GM21526 (cell line): Measurements from ENCODE around the gene MAP2K6.

ENCODE experiments used
- ATAC-seq: cut with Tn5 transposase; IDR thresholded peaks from one replicate; pipeline ENCODE4 v1.9.1; 2021; ENCODE audit warnings: moderate library complexity; ENCODE audit not compliant: unreplicated experiment, low FRiP score

MAP2K6 gene

GRCh38 chr17:69523244-69523861 lies 108.9 kb downstream of the MAP2K6 start:
- peak; percentile 73 for ATAC-seq

DNA sequence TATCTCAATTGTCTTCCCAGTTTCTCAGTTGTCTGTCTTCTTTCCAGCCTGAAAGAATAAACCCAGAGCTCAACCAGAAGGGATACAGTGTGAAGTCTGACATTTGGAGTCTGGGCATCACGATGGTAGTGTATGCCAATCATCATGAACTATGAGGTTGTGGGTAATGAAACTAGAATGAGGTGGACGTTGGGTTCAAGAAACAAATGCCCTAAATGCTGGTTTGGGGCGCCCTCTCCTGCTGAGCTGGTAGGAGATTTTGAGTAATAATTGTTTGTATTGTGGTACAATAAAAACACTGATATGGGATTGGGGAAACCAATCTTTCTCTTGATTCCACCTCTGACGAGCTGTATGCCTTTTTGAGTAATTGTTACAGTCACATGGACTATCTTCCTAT lies 110.4 kb downstream of the MAP2K6 start:
- ATAC-seq, result no peak

DNA sequence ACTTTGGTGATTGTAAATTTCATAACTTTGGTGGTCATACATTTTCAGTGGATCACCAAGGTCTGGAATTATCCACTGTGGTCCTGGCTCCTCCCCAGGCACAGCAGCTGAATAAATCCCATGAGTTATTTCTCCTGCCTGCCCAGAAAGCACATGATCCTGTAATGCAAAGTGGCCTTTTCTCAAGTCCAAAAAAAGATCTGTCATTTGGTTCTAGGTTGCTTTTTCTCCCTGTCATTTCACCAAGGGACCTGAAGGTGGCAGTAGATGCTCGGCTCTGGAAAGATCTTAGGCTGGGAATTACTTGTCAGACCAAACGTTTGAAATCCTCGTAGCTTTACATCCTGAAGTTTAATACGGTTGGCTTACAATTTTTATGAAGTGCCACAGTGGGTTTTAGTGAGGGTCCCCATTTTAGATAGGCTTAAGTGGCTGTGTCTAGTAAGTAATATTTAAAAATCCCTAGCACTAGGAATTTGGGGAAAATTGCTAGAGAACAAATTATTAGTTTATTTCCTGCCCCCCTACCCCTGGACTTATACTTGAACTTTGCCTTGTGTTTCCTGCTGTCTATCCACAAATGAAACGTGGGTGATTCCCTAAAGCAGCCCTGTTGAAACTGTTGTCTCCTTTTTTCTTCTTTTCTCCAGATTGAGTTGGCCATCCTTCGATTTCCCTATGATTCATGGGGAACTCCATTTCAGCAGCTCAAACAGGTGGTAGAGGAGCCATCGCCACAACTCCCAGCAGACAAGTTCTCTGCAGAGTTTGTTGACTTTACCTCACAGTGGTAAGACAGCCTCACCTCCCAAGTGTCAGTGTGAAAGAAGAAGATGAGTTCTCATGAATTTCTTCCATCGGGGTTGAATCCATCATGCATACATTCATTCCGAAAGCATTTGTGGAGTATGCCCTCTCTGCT lies 111.7 kb downstream of the MAP2K6 start:
- ATAC-seq, result peak; percentile 50

GRCh38 chr17:69528035-69528434 lies 113.5 kb downstream of the MAP2K6 start:
- ATAC-seq, result no peak

DNA sequence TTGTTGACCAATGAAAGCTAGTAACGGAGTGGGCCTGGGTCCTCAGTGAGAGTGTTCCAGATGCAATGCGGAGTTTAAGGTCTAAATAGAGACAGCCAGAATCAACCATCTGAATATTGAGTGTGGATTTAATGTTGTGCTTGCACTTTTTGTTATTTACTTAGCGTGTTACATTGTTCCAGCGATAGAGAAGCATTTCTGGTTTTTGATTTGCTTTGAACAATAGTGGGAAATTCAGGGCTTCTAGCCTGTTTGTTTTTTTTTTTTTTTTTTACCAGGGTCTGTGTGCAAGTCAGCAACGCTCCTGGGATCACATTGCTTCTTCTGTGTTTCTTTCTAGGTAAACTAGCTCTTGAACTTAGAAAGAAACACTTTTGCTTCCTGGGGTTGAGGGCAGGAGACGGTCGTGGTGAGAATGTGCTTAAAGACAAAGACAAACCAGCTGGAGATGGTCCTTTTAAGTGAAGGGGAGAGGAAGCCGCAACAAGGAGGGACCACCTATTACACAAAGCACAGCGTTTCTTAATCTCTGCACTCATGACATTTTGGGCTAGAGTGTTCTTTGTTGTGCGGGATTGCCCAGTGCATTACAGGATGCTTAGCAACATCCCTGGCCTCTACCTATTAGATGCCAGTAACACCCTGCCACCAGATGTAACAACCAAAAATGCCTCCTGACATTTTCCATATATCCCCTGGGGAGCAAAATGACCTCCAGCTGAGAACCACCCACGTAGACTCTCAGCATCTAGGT lies 119.2 kb downstream of the MAP2K6 start:
- ATAC-seq, result no peak

DNA sequence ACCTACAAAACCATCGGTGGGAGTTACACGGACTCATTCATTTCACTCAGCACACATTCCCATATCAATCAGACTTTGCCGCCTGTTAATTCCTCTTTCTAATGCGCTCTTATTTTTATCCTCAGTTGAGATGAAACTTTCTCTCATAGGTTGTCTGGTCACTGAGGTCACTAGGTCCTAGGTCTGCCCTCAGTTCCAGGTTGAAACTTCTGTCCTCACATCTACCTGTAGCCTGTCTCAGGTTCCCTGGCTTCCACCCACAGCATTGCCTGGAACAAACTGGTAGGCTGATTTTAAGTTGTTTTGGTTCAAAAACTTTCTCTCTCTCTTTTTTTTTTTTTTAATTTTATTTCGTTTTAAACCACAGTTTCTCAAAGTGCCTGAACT lies 119.7 kb downstream of the MAP2K6 start:
- no peak for ATAC-seq

DNA sequence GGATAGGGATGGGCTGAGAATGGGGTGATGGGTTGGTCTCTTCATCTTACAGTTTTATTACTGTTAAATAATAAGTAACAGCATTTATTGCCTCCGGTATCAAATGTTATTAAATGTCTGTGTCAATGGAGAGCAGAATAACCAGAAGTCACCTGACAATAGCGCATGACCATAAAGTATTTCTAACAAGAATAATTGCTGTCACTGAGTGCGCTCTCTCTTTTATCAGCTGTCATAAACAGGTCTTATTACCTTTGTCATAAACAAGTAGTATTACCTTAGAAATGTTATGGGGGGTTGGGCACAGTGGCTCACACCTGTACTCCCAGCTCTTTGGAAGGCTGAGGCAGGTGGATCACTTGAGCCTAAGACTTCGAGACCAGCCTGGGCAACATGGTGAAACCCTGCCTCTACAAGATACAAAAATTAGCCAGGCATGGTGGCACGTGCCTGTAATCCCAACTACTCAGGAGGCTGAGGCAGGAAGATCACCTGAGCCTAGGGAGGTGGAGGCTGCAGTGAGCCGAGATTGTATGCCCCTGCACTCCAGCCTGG lies 120.6 kb downstream of the MAP2K6 start:
- ATAC-seq, result no peak

- ATAC-seq, result no peak
These were observed 124.3 kb downstream of the MAP2K6 start for GRCh38 chr17:69538795-69539194.

DNA sequence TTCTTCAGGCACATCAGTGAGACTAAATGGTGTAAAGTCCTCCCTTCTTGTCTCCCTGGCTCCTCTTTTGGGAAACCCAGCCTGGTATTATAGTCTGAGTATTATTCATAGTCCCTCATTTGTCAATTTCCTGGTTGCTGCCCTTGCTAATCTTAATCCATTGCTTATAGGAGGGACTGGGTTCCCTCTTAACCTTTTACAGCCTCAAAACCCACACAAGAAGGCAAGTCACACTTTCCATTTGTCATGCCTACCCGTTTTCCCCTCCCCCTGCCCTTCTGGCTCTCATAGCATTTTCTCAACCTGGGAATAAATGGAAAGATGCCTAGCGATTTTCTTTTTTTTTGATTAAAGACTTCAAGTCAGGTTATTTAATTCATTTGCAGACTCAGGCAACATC lies 124.8 kb downstream of the MAP2K6 start:
- ATAC-seq, result no peak

GRCh38 chr17:69539781-69540319 lies 125.4 kb downstream of the MAP2K6 start:
- ATAC-seq, result no peak

DNA sequence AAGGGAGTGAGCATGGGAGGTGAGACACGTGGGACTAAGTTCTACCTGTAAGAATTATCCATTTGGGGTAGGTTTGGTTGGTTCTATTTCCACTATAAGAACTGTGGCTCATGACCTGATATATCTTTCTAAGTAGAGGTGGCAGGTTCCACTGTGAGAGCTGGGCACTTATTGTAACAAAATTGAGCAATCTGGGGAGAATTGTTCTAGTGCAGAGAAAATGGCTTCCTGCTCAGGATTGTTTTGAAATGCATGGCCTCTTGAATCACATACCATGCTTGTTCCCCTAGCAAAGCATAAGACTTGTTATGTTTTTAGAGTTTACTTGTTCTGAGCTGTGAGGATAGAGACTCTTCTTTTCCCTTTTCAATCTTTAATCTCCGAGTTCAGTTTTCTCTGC lies 125.9 kb downstream of the MAP2K6 start:
- no peak for ATAC-seq

- no peak for ATAC-seq
These were observed 132.7 kb downstream of the MAP2K6 start for GRCh38 chr17:69547230-69547629.

DNA sequence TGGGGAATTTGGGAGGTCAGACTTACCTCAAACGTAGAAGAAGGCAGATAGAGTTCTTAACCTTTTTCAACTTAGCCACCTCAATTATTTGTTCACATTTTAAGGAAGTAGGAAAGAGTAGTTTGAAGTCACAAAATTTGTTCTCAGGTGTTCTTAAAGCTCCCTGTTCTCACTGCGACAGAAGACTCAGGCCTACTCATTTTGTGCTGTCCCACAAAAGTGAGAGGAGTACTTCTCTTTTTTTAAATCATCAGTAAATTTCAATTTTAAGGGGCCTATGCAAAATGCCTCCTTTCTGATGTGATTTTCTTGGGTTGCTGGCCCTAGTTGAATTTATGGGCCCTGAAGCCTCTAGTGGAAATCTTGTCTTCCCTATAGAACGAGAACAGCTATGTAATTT lies 133.4 kb downstream of the MAP2K6 start:
- ATAC-seq, result peak; percentile 64

- no peak for ATAC-seq
These were observed 136.9 kb downstream of the MAP2K6 start for GRCh38 chr17:69551212-69552010.

DNA sequence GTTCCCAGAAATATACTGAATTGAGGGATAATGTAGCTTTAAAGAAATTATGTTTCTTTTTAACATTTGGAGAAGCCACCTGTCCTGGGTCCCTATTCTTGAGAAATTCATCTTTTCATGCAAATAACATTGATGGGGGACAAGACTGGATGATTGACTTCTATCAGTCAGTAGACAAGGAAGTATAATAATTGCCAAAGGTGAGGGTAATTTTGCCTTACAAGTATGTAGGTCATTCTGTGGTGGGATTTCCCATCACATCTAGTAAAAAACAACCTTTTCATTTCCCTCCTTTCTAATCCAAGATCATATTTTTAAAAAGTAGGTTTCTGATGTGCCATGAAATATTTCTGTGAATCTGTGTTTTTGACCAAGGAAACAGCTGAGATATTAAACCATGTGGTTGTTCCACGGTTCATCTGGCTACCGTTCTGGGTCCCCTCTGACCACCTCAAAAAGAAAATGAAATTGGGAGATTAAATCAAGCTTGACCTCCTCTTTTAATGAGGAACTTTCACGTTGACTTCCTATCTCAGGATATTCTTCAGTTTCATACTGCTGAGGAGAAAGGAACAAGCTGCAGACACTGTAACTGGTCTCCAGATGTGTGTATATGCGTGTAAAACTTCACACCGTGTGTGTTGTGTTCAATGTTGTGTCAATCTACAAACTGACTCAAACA lies 138.6 kb downstream of the MAP2K6 start:
- no peak for ATAC-seq

- no peak for ATAC-seq
These were observed 140.6 kb downstream of the MAP2K6 start for GRCh38 chr17:69555056-69555455.

DNA sequence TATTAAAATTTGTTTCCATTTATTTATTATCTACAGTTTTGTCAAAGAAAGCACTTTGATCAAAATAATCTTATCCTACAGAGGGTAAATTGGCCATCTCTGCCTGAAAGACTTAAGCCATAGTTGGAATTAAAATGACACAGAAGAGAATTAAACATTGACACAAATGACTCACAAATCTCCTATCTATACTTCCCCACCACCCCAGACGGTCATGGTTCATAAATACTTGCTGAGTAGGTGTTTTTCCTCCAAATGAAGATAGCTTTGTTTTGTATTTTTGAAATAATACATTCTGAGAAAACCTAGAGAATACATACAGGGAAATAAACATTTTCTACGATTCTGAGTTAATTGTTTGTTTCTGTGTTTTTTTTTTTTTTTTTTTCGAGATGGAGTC lies 142.8 kb downstream of the MAP2K6 start:
- ATAC-seq, result no peak

GRCh38 chr17:69558796-69559195 lies 144.3 kb downstream of the MAP2K6 start:
- no peak for ATAC-seq

GRCh38 chr17:69560987-69561441 lies 146.5 kb downstream of the MAP2K6 start:
- no peak for ATAC-seq
